Measurements from ENCODE around the gene LTBR.

- TF ChIP-seq CTCF (IDR thresholded peaks at IDR 0.05; ENCODE audit: poor library complexity, severe bottlenecking) (no peak), TAF1 (IDR thresholded peaks at IDR 0.05; ENCODE audit: low read depth) (no peak), EP300 (conservative IDR thresholded peaks at IDR 0.05; ENCODE audit: poor library complexity, severe bottlenecking) (no peak), REST (IDR thresholded peaks at IDR 0.05; ENCODE audit: borderline replicate concordance) (no peak)
These were observed 9.1 kb downstream of the LTBR start for GRCh38 chr12:6393109-6393508.
